Bone marrow (tissue), 2 donors: Measurements from ENCODE around the gene ZER1.
"Not testable (repeated sequence)": the region's sequence is repeated elsewhere in the genome, so short reads cannot be mapped to it uniquely, and the experiment has no call there.

Experiments used
- DNase-seq, 2 donors: peaks; one replicate each; lab custom pipeline; 2025; lab: John Stamatoyannopoulos, UW

ZER1 gene

GRCh38 chr9:128771745-128772519 lies at the start of gene ZER1:
ZER1 (minus strand) TSS chr9:128771927; CDS start chr9:128755565, 16,362 bp downstream.
- peak; percentile 81 to 87 for DNase-seq

- DNase-seq: no peak
Measured at GRCh38 chr9:128820665-128821583, 49.2 kb upstream of the ZER1 start.

- no peak for DNase-seq
Measured at GRCh38 chr9:128819716-128820664, 48.3 kb upstream of the ZER1 start.

- no peak for DNase-seq
Measured at GRCh38 chr9:128818839-128819715, 47.4 kb upstream of the ZER1 start.

GRCh38 chr9:128818099-128818838 lies 46.5 kb upstream of the ZER1 start, which contains the start of gene ENDOG:
ENDOG (plus strand) TSS chr9:128818500; CDS start chr9:128818685, 185 bp downstream.
- peak; percentile 84 to 88 for DNase-seq

GRCh38 chr9:128810873-128811272 lies 39.1 kb upstream of the ZER1 start:
- no peak for DNase-seq

- DNase-seq: no peak
Measured at GRCh38 chr9:128809831-128810230, 38.1 kb upstream of the ZER1 start.

- no peak for DNase-seq
Measured at GRCh38 chr9:128809036-128809599, 37.4 kb upstream of the ZER1 start.

- DNase-seq: no peak
Measured at GRCh38 chr9:128808543-128808942, 36.8 kb upstream of the ZER1 start.

GRCh38 chr9:128807827-128808226 lies 36.1 kb upstream of the ZER1 start:
- no peak for DNase-seq

- no peak for DNase-seq
Measured at GRCh38 chr9:128805661-128806060, 33.9 kb upstream of the ZER1 start.

- DNase-seq: no peak
Measured at GRCh38 chr9:128802482-128802881, 30.8 kb upstream of the ZER1 start.

GRCh38 chr9:128800061-128800460 lies 28.3 kb upstream of the ZER1 start:
- DNase-seq: no peak

- DNase-seq: no peak
Measured at GRCh38 chr9:128798896-128799295, 27.2 kb upstream of the ZER1 start.

GRCh38 chr9:128794961-128795360 lies 23.2 kb upstream of the ZER1 start:
- not testable (repeated sequence) for DNase-seq

- DNase-seq: no peak
Measured at GRCh38 chr9:128792978-128793686, 21.4 kb upstream of the ZER1 start.

GRCh38 chr9:128792134-128792533 lies 20.4 kb upstream of the ZER1 start:
- no peak for DNase-seq

GRCh38 chr9:128790536-128790935 lies 18.8 kb upstream of the ZER1 start:
- DNase-seq: no peak

GRCh38 chr9:128788445-128788844 lies 16.7 kb upstream of the ZER1 start:
- DNase-seq: no peak
